H9 (cell line): ENCODE results near the gene FAM161A. TPM values are rescaled to one million over a fixed set of nuclear protein-coding genes. Genes with fewer than 3 reads are reported as not detected.

Source experiments
- DNase-seq: peaks from one replicate; pipeline ENCODE4 v3.0.0-alpha.2; 2017
- H2AFZ ChIP-seq: one replicate; pipeline ENCODE4 v1.6.1; 2013; ENCODE audit warnings: mild to moderate bottlenecking, low read length, control low read depth, moderate library complexity
- H2AK5ac ChIP-seq: 2 replicates; pipeline ENCODE4 v1.6.1; 2013; ENCODE audit warnings: low read length, control low read depth, mixed read lengths; ENCODE audit not compliant: insufficient read length
- H2BK120ac ChIP-seq: one replicate; pipeline ENCODE4 v1.6.1; 2013; ENCODE audit warnings: low read depth, mild to moderate bottlenecking, low read length, control low read depth, inconsistent platforms; ENCODE audit not compliant: poor library complexity, severe bottlenecking
- H2BK12ac ChIP-seq: 2 replicates; pipeline ENCODE4 v1.6.1; 2013; ENCODE audit warnings: low read length, control low read depth, mixed read lengths, low read depth; ENCODE audit not compliant: insufficient read length
- H2BK15ac ChIP-seq: 2 replicates; pipeline ENCODE4 v1.6.1; 2013; ENCODE audit warnings: low read depth, low read length, control low read depth
- H2BK20ac ChIP-seq: one replicate; pipeline ENCODE4 v1.6.1; 2013; ENCODE audit warnings: low read depth, mild to moderate bottlenecking, low read length, control low read depth, inconsistent platforms; ENCODE audit not compliant: poor library complexity, severe bottlenecking
- H2BK5ac ChIP-seq: 2 replicates; pipeline ENCODE4 v1.6.1; 2013; ENCODE audit warnings: low read length, control low read depth, mixed read lengths; ENCODE audit not compliant: insufficient read length
- H3K14ac ChIP-seq: 2 replicates; pipeline ENCODE4 v1.6.1; 2013; ENCODE audit warnings: low read length, control low read depth; ENCODE audit not compliant: insufficient read depth
- H3K18ac ChIP-seq: 2 replicates; pipeline ENCODE4 v1.6.1; 2013; ENCODE audit warnings: low read depth, mild to moderate bottlenecking, mixed read lengths, low read length, control low read depth; ENCODE audit not compliant: insufficient read length
- H3K23ac ChIP-seq: 2 replicates; pipeline ENCODE4 v1.6.1; 2013; ENCODE audit warnings: low read length, control low read depth, mixed read lengths, low read depth; ENCODE audit not compliant: insufficient read length
- H3K23me2 ChIP-seq: 2 replicates; pipeline ENCODE4 v1.6.1; 2013; ENCODE audit warnings: low read depth, mild to moderate bottlenecking, mixed read lengths, low read length, control low read depth; ENCODE audit not compliant: insufficient read length, poor library complexity, severe bottlenecking
- H3K27ac ChIP-seq: 2 replicates; pipeline ENCODE4 v1.5.1; 2013; ENCODE audit warnings: low read length, control low read depth, mixed read lengths, low read depth; ENCODE audit not compliant: insufficient read length
- H3K27me3 ChIP-seq: 2 replicates; pipeline ENCODE4 v1.6.1; 2013; ENCODE audit warnings: low read length, control low read depth, inconsistent platforms; ENCODE audit not compliant: insufficient read depth
- H3K4ac ChIP-seq: 2 replicates; pipeline ENCODE4 v1.6.1; 2013; ENCODE audit warnings: low read depth, mild to moderate bottlenecking, control low read depth, inconsistent platforms, low read length, moderate library complexity
- H3K4me1 ChIP-seq: 2 replicates; pipeline ENCODE4 v1.6.1; 2013; ENCODE audit warnings: low read length, control low read depth, inconsistent platforms; ENCODE audit not compliant: insufficient read depth
- H3K4me2 ChIP-seq: 2 replicates; pipeline ENCODE4 v1.6.1; 2013; ENCODE audit warnings: low read length, control low read depth, mixed read lengths; ENCODE audit not compliant: insufficient read length, insufficient read depth
- H3K56ac ChIP-seq: 2 replicates; pipeline ENCODE4 v1.6.1; 2013; ENCODE audit warnings: low read depth, mild to moderate bottlenecking, mixed read lengths, low read length, control low read depth; ENCODE audit not compliant: insufficient read length
- H3K79me1 ChIP-seq: 2 replicates; pipeline ENCODE4 v1.6.1; 2013; ENCODE audit warnings: low read depth, mild to moderate bottlenecking, moderate library complexity, low read length, control low read depth, inconsistent platforms; ENCODE audit not compliant: insufficient read depth, poor library complexity, severe bottlenecking
- H3K79me2 ChIP-seq: 2 replicates; pipeline ENCODE4 v1.6.1; 2013; ENCODE audit warnings: low read length, control low read depth, inconsistent platforms; ENCODE audit not compliant: insufficient read depth
- H3K9ac ChIP-seq: 2 replicates; pipeline ENCODE4 v1.6.1; 2013; ENCODE audit warnings: low read length, control low read depth, mixed read lengths; ENCODE audit not compliant: insufficient read length; ENCODE audit errors: extremely low read depth
- H3K9me3 ChIP-seq: one replicate; pipeline ENCODE4 v1.6.1; 2013; ENCODE audit warnings: low read depth, low read length, inconsistent platforms; ENCODE audit not compliant: control insufficient read depth
- H3T11ph ChIP-seq: one replicate; pipeline ENCODE4 v1.6.1; 2013; ENCODE audit warnings: mild to moderate bottlenecking, low read length, control low read depth, inconsistent platforms
- H4K20me1 ChIP-seq: one replicate; pipeline ENCODE4 v1.6.1; 2013; ENCODE audit not compliant: control insufficient read depth, insufficient read length, insufficient read depth
- H4K5ac ChIP-seq: 2 replicates; pipeline ENCODE4 v1.6.1; 2013; ENCODE audit warnings: low read depth, mild to moderate bottlenecking, mixed read lengths, low read length, control low read depth; ENCODE audit not compliant: insufficient read length
- H4K8ac ChIP-seq: replicated peaks from 2 replicates; pipeline ENCODE4 v1.6.1; 2013; ENCODE audit warnings: low read length, control low read depth, mixed read lengths, low read depth; ENCODE audit not compliant: insufficient read length
- H4K91ac ChIP-seq: 2 replicates; pipeline ENCODE4 v1.6.1; 2013; ENCODE audit warnings: low read depth, mild to moderate bottlenecking, moderate library complexity, mixed read lengths, low read length, control low read depth; ENCODE audit not compliant: insufficient read length
- H3K27ac Mint-ChIP-seq, 3 experiments: 2 replicates in 2 of 3; 3 replicates in 1 of 3; pipeline ENCODE4 v1.8.0; 2020 to 2021; ENCODE audit warnings: mixed read lengths in 3 of 3, mild to moderate bottlenecking in 1 of 3, moderate library complexity in 1 of 3
- H3K27me3 Mint-ChIP-seq: 2 replicates; pipeline ENCODE4 v1.8.0; 2021; ENCODE audit warnings: low read depth, mild to moderate bottlenecking, moderate library complexity, mixed read lengths
- H3K36me3 Mint-ChIP-seq, 3 experiments: 2 replicates in 2 of 3; 3 replicates in 1 of 3; pipeline ENCODE4 v1.8.0; 2020 to 2021; ENCODE audit warnings: low read depth in 3 of 3, mixed read lengths in 3 of 3; ENCODE audit not compliant: insufficient read depth in 1 of 3
- H3K4me1 Mint-ChIP-seq, 2 experiments: 2 replicates each; pipeline ENCODE4 v1.8.0; 2020; ENCODE audit warnings: mixed read lengths in 2 of 2
- H3K4me3 Mint-ChIP-seq, 2 experiments: 2 replicates in 1 of 2; 3 replicates in 1 of 2; pipeline ENCODE4 v1.8.0; 2020 to 2021; ENCODE audit warnings: mild to moderate bottlenecking in 2 of 2, mixed read lengths in 2 of 2, moderate library complexity in 1 of 2
- H3K9me3 Mint-ChIP-seq, 2 experiments: 2 replicates in 1 of 2; 3 replicates in 1 of 2; pipeline ENCODE4 v1.8.0; 2020; ENCODE audit warnings: mild to moderate bottlenecking in 2 of 2, mixed read lengths in 2 of 2, moderate library complexity in 1 of 2
- CTCF ChIP-seq: fragments of 200-600 bp; sonication (generic); conservative IDR thresholded peaks from 3 replicates; pipeline ENCODE4 v1.8.0; 2021; ENCODE audit warnings: antibody characterized with exemption, mild to moderate bottlenecking
- WGBS: extraction: QIAGEN DNeasy Blood & Tissue Kit; methylation state at CpG from one replicate; pipeline ENCODE4 v1.1.7; 2013; ENCODE audit warnings: missing lambda C conversion rate, low lambda C conversion rate, mixed read lengths; ENCODE audit not compliant: insufficient read length; ENCODE audit errors: extremely low coverage; 5-methylcytosine and 5-hydroxymethylcytosine counted together
- total RNA-seq: library from RNA; stranded (reverse); gene quantifications from 2 replicates; pipeline ENCODE4 v1.2.1, GENCODE V29; 2021

The FAM161A gene
- total RNA-seq, 1 experiment from 2014 or later = 15.8 TPM

- Histone ChIP-seq H3K23me2 (no peaks in the 10 kb centered on the region), H2AK5ac (no peak overlapping the region), H3K79me2 (no peaks in the 10 kb centered on the region), H3K4me2 (no peak overlapping the region), H3K9me3 (no peaks in the 10 kb centered on the region), H3K23ac (no peak overlapping the region), H4K20me1 (no peaks in the 10 kb centered on the region), H2BK120ac (no peak overlapping the region), H3K9ac (no peak overlapping the region), H3T11ph (no peak overlapping the region), H2BK15ac (no peak overlapping the region), H2BK12ac (no peak overlapping the region), H3K4me1 (no peaks in the 10 kb centered on the region), H3K79me1 (no peaks in the 10 kb centered on the region), H2AFZ (no peak overlapping the region), H3K27ac (no peak overlapping the region), H3K18ac (no peak overlapping the region), H4K91ac (no peak overlapping the region), H2BK5ac (no peak overlapping the region), H4K5ac (no peak overlapping the region), H3K4ac (no peak overlapping the region), H2BK20ac (no peak overlapping the region), H3K56ac (no peak overlapping the region), H3K14ac (no peak overlapping the region), H4K8ac (no peak overlapping the region), H3K27me3 (no peaks in the 10 kb centered on the region)
- no peak for TF ChIP-seq CTCF
- no peak overlapping the region for H3K27ac Mint-ChIP-seq
- no peaks in the 10 kb centered on the region for H3K27me3 Mint-ChIP-seq
- H3K4me3 Mint-ChIP-seq = no peak overlapping the region
- H3K9me3 Mint-ChIP-seq = no peaks in the 10 kb centered on the region
- H3K4me1 Mint-ChIP-seq = no peaks in the 10 kb centered on the region; a peak in 1 of 4 replicates
- WGBS = no CpG with 5 or more reads among the region's 3 CpGs
- H3K36me3 Mint-ChIP-seq = peaks cover 0 to 34% (median 19%) of the 10 kb centered on the region in 3 experiments; a peak in 5 of 7 replicates
- no peak for DNase-seq
These were observed 12.6 kb downstream of the FAM161A start for GRCh38 chr2:61841286-61841685.
